ENCODE data around the gene PRR12. TPM values are rescaled to one million over a fixed set of nuclear protein-coding genes. Genes with fewer than 3 reads are reported as not detected.

Gene PRR12
- total and polyA plus RNA-seq, 9 of the 15 experiments (the other 6 are each of a cell fraction or from before 2014, with no cell fraction given), result 0.01 to 21.1 (median 0.98) TPM

DNA sequence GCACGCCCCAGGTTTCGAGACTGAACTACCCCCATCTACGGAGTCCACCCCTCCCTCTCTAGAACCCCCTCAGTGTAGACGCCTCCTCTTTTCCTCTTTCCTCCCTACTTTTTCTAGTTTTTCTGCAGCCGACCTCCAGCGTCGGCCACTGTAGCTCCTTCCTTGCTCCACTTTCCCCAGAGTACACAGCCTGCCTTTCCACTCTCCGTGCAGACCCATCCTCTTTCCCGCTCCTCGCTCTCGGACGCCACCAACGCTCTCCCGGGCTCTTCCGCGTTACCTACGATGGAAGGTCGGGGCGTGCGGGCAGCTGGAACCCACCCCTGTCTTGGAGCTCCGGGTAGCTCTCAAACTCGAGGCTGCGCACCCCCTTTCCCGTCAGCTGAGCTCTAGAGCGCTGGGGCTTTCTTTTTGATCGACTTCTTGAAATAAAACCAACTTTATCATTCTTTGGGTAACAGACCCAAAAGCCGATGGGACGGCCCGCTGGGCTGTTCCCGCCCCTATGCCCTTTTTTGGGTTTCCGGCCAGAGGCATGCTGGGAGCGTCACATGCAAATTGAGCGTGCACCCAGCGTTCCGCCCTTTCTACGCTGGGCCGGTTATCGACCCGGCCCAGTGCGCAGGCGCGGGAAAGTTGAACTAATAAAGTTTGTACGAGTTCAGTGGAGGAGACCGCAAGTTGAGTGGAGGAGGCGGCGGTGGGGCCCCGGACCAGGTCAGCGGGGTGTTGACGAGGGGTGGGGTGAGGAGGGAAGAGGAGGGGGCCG, 74.6 kb downstream of the PRR12 start, which contains the start of the genes BCL2L12 and IRF3 (continued):
- TF ChIP-seq, protein P1, sequence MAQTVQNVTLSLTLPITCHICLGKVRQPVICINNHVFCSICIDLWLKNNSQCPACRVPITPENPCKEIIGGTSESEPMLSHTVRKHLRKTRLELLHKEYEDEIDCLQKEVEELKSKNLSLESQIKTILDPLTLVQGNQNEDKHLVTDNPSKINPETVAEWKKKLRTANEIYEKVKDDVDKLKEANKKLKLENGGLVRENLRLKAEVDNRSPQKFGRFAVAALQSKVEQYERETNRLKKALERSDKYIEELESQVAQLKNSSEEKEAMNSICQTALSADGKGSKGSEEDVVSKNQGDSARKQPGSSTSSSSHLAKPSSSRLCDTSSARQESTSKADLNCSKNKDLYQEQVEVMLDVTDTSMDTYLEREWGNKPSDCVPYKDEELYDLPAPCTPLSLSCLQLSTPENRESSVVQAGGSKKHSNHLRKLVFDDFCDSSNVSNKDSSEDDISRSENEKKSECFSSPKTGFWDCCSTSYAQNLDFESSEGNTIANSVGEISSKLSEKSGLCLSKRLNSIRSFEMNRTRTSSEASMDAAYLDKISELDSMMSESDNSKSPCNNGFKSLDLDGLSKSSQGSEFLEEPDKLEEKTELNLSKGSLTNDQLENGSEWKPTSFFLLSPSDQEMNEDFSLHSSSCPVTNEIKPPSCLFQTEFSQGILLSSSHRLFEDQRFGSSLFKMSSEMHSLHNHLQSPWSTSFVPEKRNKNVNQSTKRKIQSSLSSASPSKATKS (CRISPR knock-in tag; IDR thresholded peaks at IDR 0.05), result no peak
- TF ChIP-seq BMI1 (IDR thresholded peaks at IDR 0.05; ENCODE audit: low read length), result no peak
- no peak for TF ChIP-seq CCAR2 (IDR thresholded peaks at IDR 0.05; ENCODE audit: low read depth, low read length)
- TF ChIP-seq, protein P2, sequence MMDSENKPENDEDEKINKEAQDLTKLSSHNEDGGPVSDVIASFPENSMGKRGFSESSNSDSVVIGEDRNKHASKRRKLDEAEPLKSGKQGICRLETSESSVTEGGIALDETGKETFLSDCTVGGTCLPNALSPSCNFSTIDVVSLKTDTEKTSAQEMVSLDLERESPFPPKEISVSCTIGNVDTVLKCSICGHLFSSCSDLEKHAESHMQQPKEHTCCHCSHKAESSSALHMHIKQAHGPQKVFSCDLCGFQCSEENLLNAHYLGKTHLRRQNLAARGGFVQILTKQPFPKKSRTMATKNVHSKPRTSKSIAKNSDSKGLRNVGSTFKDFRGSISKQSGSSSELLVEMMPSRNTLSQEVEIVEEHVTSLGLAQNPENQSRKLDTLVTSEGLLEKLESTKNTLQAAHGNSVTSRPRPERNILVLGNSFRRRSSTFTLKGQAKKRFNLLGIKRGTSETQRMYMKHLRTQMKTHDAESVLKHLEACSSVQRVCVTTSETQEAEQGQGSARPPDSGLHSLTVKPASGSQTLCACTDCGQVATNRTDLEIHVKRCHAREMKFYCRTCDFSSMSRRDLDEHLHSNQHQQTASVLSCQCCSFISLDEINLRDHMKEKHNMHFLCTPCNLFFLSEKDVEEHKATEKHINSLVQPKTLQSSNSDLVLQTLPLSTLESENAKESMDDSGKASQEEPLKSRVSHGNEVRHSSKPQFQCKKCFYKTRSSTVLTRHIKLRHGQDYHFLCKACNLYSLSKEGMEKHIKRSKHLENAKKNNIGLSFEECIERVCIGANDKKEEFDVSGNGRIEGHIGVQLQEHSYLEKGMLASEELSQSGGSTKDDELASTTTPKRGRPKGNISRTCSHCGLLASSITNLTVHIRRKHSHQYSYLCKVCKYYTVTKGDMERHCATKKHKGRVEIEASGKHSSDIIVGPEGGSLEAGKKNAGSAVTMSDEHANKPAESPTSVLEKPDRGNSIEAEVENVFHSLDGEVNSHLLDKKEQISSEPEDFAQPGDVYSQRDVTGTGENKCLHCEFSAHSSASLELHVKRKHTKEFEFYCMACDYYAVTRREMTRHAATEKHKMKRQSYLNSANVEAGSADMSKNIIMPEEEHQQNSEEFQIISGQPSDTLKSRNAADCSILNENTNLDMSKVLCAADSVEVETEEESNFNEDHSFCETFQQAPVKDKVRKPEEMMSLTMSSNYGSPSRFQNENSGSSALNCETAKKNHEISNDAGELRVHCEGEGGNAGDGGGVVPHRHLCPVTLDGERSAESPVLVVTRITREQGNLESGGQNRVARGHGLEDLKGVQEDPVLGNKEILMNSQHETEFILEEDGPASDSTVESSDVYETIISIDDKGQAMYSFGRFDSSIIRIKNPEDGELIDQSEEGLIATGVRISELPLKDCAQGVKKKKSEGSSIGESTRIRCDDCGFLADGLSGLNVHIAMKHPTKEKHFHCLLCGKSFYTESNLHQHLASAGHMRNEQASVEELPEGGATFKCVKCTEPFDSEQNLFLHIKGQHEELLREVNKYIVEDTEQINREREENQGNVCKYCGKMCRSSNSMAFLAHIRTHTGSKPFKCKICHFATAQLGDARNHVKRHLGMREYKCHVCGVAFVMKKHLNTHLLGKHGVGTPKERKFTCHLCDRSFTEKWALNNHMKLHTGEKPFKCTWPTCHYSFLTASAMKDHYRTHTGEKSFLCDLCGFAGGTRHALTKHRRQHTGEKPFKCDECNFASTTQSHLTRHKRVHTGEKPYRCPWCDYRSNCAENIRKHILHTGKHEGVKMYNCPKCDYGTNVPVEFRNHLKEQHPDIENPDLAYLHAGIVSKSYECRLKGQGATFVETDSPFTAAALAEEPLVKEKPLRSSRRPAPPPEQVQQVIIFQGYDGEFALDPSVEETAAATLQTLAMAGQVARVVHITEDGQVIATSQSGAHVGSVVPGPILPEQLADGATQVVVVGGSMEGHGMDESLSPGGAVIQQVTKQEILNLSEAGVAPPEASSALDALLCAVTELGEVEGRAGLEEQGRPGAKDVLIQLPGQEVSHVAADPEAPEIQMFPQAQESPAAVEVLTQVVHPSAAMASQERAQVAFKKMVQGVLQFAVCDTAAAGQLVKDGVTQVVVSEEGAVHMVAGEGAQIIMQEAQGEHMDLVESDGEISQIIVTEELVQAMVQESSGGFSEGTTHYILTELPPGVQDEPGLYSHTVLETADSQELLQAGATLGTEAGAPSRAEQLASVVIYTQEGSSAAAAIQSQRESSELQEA (IDR thresholded peaks at IDR 0.05; ENCODE audit: low read depth), result 0 out of 2 replicates have a peak, but pooled peaks have one; percentile 1
- TF ChIP-seq GATA2 (CRISPR knock-in tag; IDR thresholded peaks at IDR 0.05), result no peak
- no peak for TF ChIP-seq NFE2L1 (tag; IDR thresholded peaks at IDR 0.05; ENCODE audit: borderline replicate concordance, low read depth)
- TF ChIP-seq, protein P3, sequence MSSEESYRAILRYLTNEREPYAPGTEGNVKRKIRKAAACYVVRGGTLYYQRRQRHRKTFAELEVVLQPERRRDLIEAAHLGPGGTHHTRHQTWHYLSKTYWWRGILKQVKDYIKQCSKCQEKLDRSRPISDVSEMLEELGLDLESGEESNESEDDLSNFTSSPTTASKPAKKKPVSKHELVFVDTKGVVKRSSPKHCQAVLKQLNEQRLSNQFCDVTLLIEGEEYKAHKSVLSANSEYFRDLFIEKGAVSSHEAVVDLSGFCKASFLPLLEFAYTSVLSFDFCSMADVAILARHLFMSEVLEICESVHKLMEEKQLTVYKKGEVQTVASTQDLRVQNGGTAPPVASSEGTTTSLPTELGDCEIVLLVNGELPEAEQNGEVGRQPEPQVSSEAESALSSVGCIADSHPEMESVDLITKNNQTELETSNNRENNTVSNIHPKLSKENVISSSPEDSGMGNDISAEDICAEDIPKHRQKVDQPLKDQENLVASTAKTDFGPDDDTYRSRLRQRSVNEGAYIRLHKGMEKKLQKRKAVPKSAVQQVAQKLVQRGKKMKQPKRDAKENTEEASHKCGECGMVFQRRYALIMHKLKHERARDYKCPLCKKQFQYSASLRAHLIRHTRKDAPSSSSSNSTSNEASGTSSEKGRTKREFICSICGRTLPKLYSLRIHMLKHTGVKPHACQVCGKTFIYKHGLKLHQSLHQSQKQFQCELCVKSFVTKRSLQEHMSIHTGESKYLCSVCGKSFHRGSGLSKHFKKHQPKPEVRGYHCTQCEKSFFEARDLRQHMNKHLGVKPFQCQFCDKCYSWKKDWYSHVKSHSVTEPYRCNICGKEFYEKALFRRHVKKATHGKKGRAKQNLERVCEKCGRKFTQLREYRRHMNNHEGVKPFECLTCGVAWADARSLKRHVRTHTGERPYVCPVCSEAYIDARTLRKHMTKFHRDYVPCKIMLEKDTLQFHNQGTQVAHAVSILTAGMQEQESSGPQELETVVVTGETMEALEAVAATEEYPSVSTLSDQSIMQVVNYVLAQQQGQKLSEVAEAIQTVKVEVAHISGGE (CRISPR knock-in tag; IDR thresholded peaks at IDR 0.05), result 0 out of 6 replicates have a peak, but pooled peaks of 1 of the 3 experiments have one; percentile 14
- TF ChIP-seq, protein P4, sequence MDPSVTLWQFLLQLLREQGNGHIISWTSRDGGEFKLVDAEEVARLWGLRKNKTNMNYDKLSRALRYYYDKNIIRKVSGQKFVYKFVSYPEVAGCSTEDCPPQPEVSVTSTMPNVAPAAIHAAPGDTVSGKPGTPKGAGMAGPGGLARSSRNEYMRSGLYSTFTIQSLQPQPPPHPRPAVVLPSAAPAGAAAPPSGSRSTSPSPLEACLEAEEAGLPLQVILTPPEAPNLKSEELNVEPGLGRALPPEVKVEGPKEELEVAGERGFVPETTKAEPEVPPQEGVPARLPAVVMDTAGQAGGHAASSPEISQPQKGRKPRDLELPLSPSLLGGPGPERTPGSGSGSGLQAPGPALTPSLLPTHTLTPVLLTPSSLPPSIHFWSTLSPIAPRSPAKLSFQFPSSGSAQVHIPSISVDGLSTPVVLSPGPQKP (CRISPR knock-in tag; IDR thresholded peaks at IDR 0.05), result peak; percentile 96
- no peak for TF ChIP-seq PHF20 (IDR thresholded peaks at IDR 0.05; ENCODE audit: partially characterized antibody)
- TF ChIP-seq TCFL5 (CRISPR knock-in tag; conservative IDR thresholded peaks at IDR 0.05), result no peak

All from K562 (cell line).